ENCODE data around the gene TMEM250. TPM values are rescaled to one million over a fixed set of nuclear protein-coding genes. Genes with fewer than 3 reads are reported as not detected.

TMEM250 gene
- total RNA-seq (10 to 100 TPM; 57.8 to 73.0 TPM), polyA plus RNA-seq (ENCODE audit: insufficient read depth, low read depth, low replicate concordance) (29.4 TPM)
- long read RNA-seq, donor 1, transcript TMEM250-201 (2 exons, 2,823 nt): major isoform, 13 of 13 reads
- long read RNA-seq, donor 1, partial matches to known transcripts: 0 of 13 reads
- long read RNA-seq, donor 1, other reads (novel, unspliced or antisense): 0 of 13 reads
- long read RNA-seq, donor 2, transcript TMEM250-201 (2 exons, 2,823 nt): major isoform, 11 of 12 reads
- long read RNA-seq, donor 2, partial matches to known transcripts: 0 of 12 reads
- long read RNA-seq, donor 2, other reads (novel, unspliced or antisense): 0 of 12 reads

GRCh38 chr9:136118320-136119060, at the start of gene TMEM250:
TSS of gene TMEM250 (minus strand) at chr9:136118875. CDS start at chr9:136116900, 1,975 bp downstream.
- no peaks in the 10 kb centered on the region for H3K36me3 ChIP-seq (ENCODE audit: low read depth, missing control alignments)
- no peak for TF ChIP-seq POLR2A (IDR thresholded peaks at IDR 0.05)
- peak in 1 of 3 experiments; percentile 31 for TF ChIP-seq CTCF (IDR thresholded peaks at IDR 0.05)
- 1% methylated on average over 56 of the region's 112 CpGs; no CpG with 5 or more reads in 1 of the 2 donors for WGBS, 2 donors
- intact Hi-C loops (cut with DNase I; ENCODE audit: low total_unique reads): loop anchor here (5.0 kb wide), 1 partner anchor 151 kb away; no protein-coding TSS in a partner anchor
- H3K9me3 ChIP-seq: no peaks in the 10 kb centered on the region
- peak within 1 kb of the TSS; percentile 80 to 86 for H3K4me3 ChIP-seq
- H3K27ac ChIP-seq: peak within 1 kb of the TSS; percentile 84 to 96
- H3K4me1 ChIP-seq: peaks cover 21% of the 10 kb centered on the region
- peak; percentile 94 for DNase-seq
- no peaks in the 10 kb centered on the region for H3K27me3 ChIP-seq

- TF ChIP-seq POLR2A (IDR thresholded peaks at IDR 0.05): no peak
- TF ChIP-seq CTCF (IDR thresholded peaks at IDR 0.05): no peak
- intact Hi-C loops (cut with DNase I; ENCODE audit: low total_unique reads): no loop called here
- no peak overlapping the region for H3K4me3 ChIP-seq
- no peaks in the 10 kb centered on the region for H3K27me3 ChIP-seq
- WGBS, 2 donors: 69 to 83% methylated on average over 1 of the region's 1 CpG
- no peaks in the 10 kb centered on the region for H3K9me3 ChIP-seq
- DNase-seq: no peak
- no peak overlapping the region for H3K27ac ChIP-seq
- H3K36me3 ChIP-seq (ENCODE audit: low read depth, missing control alignments): no peaks in the 10 kb centered on the region
- H3K4me1 ChIP-seq: no peaks in the 10 kb centered on the region
Observed at GRCh38 chr9:136163248-136163850, 44.7 kb upstream of the TMEM250 start.

GRCh38 chr9:136160995-136161610, 42.4 kb upstream of the TMEM250 start:
- Histone ChIP-seq H3K36me3 (ENCODE audit: low read depth, missing control alignments) (no peaks in the 10 kb centered on the region), H3K9me3 (no peaks in the 10 kb centered on the region), H3K4me3 (no peak overlapping the region), H3K27ac (no peak overlapping the region), H3K27me3 (no peaks in the 10 kb centered on the region), H3K4me1 (no peaks in the 10 kb centered on the region)
- DNase-seq: no peak
- intact Hi-C loops (cut with DNase I; ENCODE audit: low total_unique reads): no loop called here
- WGBS, 2 donors: 75 to 82% methylated on average over 8 to 10 of the region's 10 CpGs
- no peak for TF ChIP-seq CTCF (IDR thresholded peaks at IDR 0.05)
- no peak for TF ChIP-seq POLR2A (IDR thresholded peaks at IDR 0.05)

- Histone ChIP-seq H3K4me3 (no peak overlapping the region), H3K9me3 (no peaks in the 10 kb centered on the region), H3K27me3 (no peaks in the 10 kb centered on the region), H3K4me1 (no peaks in the 10 kb centered on the region), H3K27ac (no peak overlapping the region), H3K36me3 (ENCODE audit: low read depth, missing control alignments) (no peaks in the 10 kb centered on the region)
- DNase-seq: no peak
- intact Hi-C loops (cut with DNase I; ENCODE audit: low total_unique reads): no loop called here
- 67 to 69% methylated on average over 6 to 12 of the region's 12 CpGs for WGBS, 2 donors
- TF ChIP-seq POLR2A (IDR thresholded peaks at IDR 0.05): no peak
- no peak for TF ChIP-seq CTCF (IDR thresholded peaks at IDR 0.05)
Observed at GRCh38 chr9:136160381-136160841, 41.7 kb upstream of the TMEM250 start.

All from testis (tissue), 5 donors.